Measurements from ENCODE around the gene CIBAR2. TPM values are rescaled to one million over a fixed set of nuclear protein-coding genes. Genes with fewer than 3 reads are reported as not detected.

The CIBAR2 gene
- total RNA-seq, 1 experiment from 2014 or later = not detected

GRCh38 chr16:85104147-85104546 lies 8.1 kb downstream of the CIBAR2 start:
- Histone ChIP-seq H3K27me3 (ENCODE audit: insufficient read depth, low read length) (no peaks in the 10 kb centered on the region), H2BK12ac (ENCODE audit: insufficient read length, low read depth, low read length) (no peak overlapping the region), H3K23ac (ENCODE audit: insufficient read length, low read depth, low read length) (no peak overlapping the region), H3K4me1 (ENCODE audit: insufficient read depth, low read length) (no peaks in the 10 kb centered on the region), H4K8ac (replicated peaks; ENCODE audit: insufficient read length, low read depth, low read length) (no peak overlapping the region), H3K14ac (ENCODE audit: insufficient read depth, low read length) (no peak overlapping the region), H3K18ac (ENCODE audit: insufficient read length, low read depth, low read length) (no peak overlapping the region), H4K5ac (ENCODE audit: insufficient read length, low read depth, low read length) (no peak overlapping the region), H3K9me3 (ENCODE audit: control insufficient read depth, low read depth, low read length) (no peaks in the 10 kb centered on the region), H4K20me1 (ENCODE audit: control insufficient read depth, insufficient read depth, insufficient read length) (no peaks in the 10 kb centered on the region), H3K4me2 (ENCODE audit: insufficient read depth, insufficient read length, low read length) (no peak overlapping the region), H2BK5ac (ENCODE audit: insufficient read length, low read length) (no peak overlapping the region), H4K91ac (ENCODE audit: insufficient read length, low read depth, low read length) (no peak overlapping the region), H2BK20ac (ENCODE audit: low read depth, low read length, poor library complexity, severe bottlenecking) (no peak overlapping the region), H2AFZ (ENCODE audit: low read length) (no peak overlapping the region), H2BK15ac (ENCODE audit: low read depth, low read length) (no peak overlapping the region), H3K56ac (ENCODE audit: insufficient read length, low read depth, low read length) (no peak overlapping the region), H2AK5ac (ENCODE audit: insufficient read length, low read length) (no peak overlapping the region), H3T11ph (ENCODE audit: low read length) (no peak overlapping the region), H3K79me1 (ENCODE audit: insufficient read depth, low read depth, low read length, poor library complexity, severe bottlenecking) (no peaks in the 10 kb centered on the region), H3K9ac (ENCODE audit: extremely low read depth, insufficient read length, low read length) (no peak overlapping the region), H2BK120ac (ENCODE audit: low read depth, low read length, poor library complexity, severe bottlenecking) (no peak overlapping the region), H3K79me2 (ENCODE audit: insufficient read depth, low read length) (no peaks in the 10 kb centered on the region), H3K23me2 (ENCODE audit: insufficient read length, low read depth, low read length, poor library complexity, severe bottlenecking) (no peaks in the 10 kb centered on the region), H3K4ac (ENCODE audit: low read depth, low read length) (no peak overlapping the region), H3K27ac (ENCODE audit: insufficient read length, low read depth, low read length) (no peak overlapping the region)
- no CpG with 5 or more reads among the region's 12 CpGs for WGBS (ENCODE audit: extremely low coverage, insufficient read length, low lambda C conversion rate)
- Mint-ChIP-seq H3K4me3 (no peak overlapping the region), H3K36me3 (ENCODE audit: insufficient read depth in 1 of 3, low read depth in 3 of 3) (no peaks in the 10 kb centered on the region), H3K27ac (no peak overlapping the region), H3K27me3 (ENCODE audit: low read depth) (peaks cover 23% of the 10 kb centered on the region), H3K4me1 (peaks cover 0 to 9% of the 10 kb centered on the region in 2 experiments; a peak in 2 of 4 replicates), H3K9me3 (no peaks in the 10 kb centered on the region)
- DNase-seq = no peak
- TF ChIP-seq CTCF (conservative IDR thresholded peaks at IDR 0.05) = peak; percentile 39; the same call in 2 of the 3 replicates

Data from H9 (cell line).